CD4-positive, alpha-beta T cell (primary cell): ENCODE results near the gene PROX2. TPM values are rescaled to one million over a fixed set of nuclear protein-coding genes. Genes with fewer than 3 reads are reported as not detected.

Source experiments
- ATAC-seq: fragments of 200-7000 bp; cut with Tn5 transposase; one replicate; pipeline ENCODE4 v1.10.0; 2022; ENCODE audit warnings: mild to moderate bottlenecking; ENCODE audit not compliant: poor library complexity
- CTCF ChIA-PET: fragments of 350-600 bp; sonication (Branson Sonifier 250); formaldehyde crosslinking; loops from one replicate; lab custom pipeline; 2021; ENCODE audit warnings: antibody characterized with exemption, inconsistent platforms; lab: Charles Lee
- POLR2A ChIA-PET: fragments of 350-600 bp; sonication (Branson Sonifier 250); formaldehyde crosslinking; loops from one replicate; lab custom pipeline; 2021; ENCODE audit warnings: antibody characterized with exemption, inconsistent platforms; lab: Charles Lee
- DNase-seq, 14 experiments: peaks; one replicate each; pipeline ENCODE4 v3.0.0-alpha.2; 2013 to 2020; ENCODE audit warnings: mixed read lengths in 2 of 14
- H3K27ac ChIP-seq, 2 donors: one replicate each; pipeline versions ENCODE4 v1.5.1 to v1.7.0; 2013; ENCODE audit warnings: low read length in 2 of 2, low read depth in 1 of 2, mild to moderate bottlenecking in 1 of 2
- H3K27me3 ChIP-seq, 2 experiments: 1 replicate in 1 of 2; 2 replicates in 1 of 2; pipeline versions ENCODE4 v1.6.1 to v1.7.0; 2013; ENCODE audit warnings: low read length in 2 of 2, control low read depth in 1 of 2, mild to moderate bottlenecking in 1 of 2, moderate library complexity in 1 of 2; ENCODE audit not compliant: insufficient read depth in 2 of 2, control insufficient read depth in 1 of 2
- H3K36me3 ChIP-seq: one replicate; pipeline ENCODE4 v1.6.1; 2013; ENCODE audit warnings: low read length, control low read depth; ENCODE audit not compliant: insufficient read depth
- H3K4me1 ChIP-seq: one replicate; pipeline ENCODE4 v1.6.1; 2013; ENCODE audit warnings: low read length, control low read depth; ENCODE audit not compliant: insufficient read depth
- H3K4me3 ChIP-seq: one replicate; pipeline ENCODE4 v1.5.1; 2013; ENCODE audit warnings: mild to moderate bottlenecking, low read length, moderate library complexity
- H3K9me3 ChIP-seq, 2 experiments: 1 replicate in 1 of 2; 2 replicates in 1 of 2; pipeline versions ENCODE4 v1.6.1 to v1.7.0; 2013; ENCODE audit warnings: low read length in 2 of 2, mild to moderate bottlenecking in 2 of 2, control low read depth in 1 of 2, moderate library complexity in 1 of 2; ENCODE audit not compliant: control insufficient read depth in 1 of 2, insufficient read depth in 1 of 2
- H3K27ac Mint-ChIP-seq: one replicate; pipeline ENCODE4 v1.8.0; 2020; ENCODE audit warnings: mixed read lengths
- H3K27me3 Mint-ChIP-seq: one replicate; pipeline ENCODE4 v1.8.0; 2021; ENCODE audit warnings: mixed read lengths
- H3K36me3 Mint-ChIP-seq: one replicate; pipeline ENCODE4 v1.8.0; 2021; ENCODE audit warnings: low read depth, mixed read lengths
- H3K4me1 Mint-ChIP-seq: one replicate; pipeline ENCODE4 v1.8.0; 2021; ENCODE audit warnings: low read depth, mixed read lengths
- H3K4me3 Mint-ChIP-seq: one replicate; pipeline ENCODE4 v1.8.0; 2020; ENCODE audit warnings: mild to moderate bottlenecking, mixed read lengths
- H3K9me3 Mint-ChIP-seq: one replicate; pipeline ENCODE4 v1.8.0; 2020; ENCODE audit warnings: mixed read lengths
- CTCF ChIP-seq: fragments of 200-600 bp; IDR thresholded peaks from one replicate; pipeline ENCODE4 v1.8.0; 2022; ENCODE audit warnings: antibody characterized with exemption, mild to moderate bottlenecking
- intact Hi-C, 2 experiments: fragments of 100-400 bp; cut with DNase I in 1 of 2; cut with micrococcal nuclease in 1 of 2; formaldehyde crosslinking; loops; one replicate each; pipeline versions ENCODE4 v1.15.1 to v1.9.0; 2023 to 2025; cut with DNase I, micrococcal nuclease
- total RNA-seq, 174 experiments: library from RNA in 2 of 174; stranded (reverse) in 2 of 174; gene quantifications; one replicate each; pipeline ENCODE4 v1.2.3 and lab custom pipeline; 2021 to 2026

The PROX2 gene
- total RNA-seq, 2 experiments from 2014 or later, result 0.25 TPM; not detected in 1

- TF ChIP-seq CTCF, result no peak
- no peaks in the 10 kb centered on the region for H3K36me3 ChIP-seq
- no peaks in the 10 kb centered on the region for H3K27me3 ChIP-seq
- Mint-ChIP-seq H3K27ac (no peak overlapping the region), H3K27me3 (no peaks in the 10 kb centered on the region), H3K4me3 (no peak overlapping the region), H3K36me3 (peaks cover 7% of the 10 kb centered on the region), H3K4me1 (peaks cover 6% of the 10 kb centered on the region), H3K9me3 (no peaks in the 10 kb centered on the region)
- POLR2A ChIA-PET, result interaction anchor here (0.8 to 4.2 kb wide), 7 partner anchors 11 to 97 kb away, joined by 3 to 43 read pairs (median 10); partner anchors contain the start of genes DLST and YLPM1
- intact Hi-C loops, result loop anchor here (5.0 kb wide), 2 partner anchors 87 to 442 kb away; no protein-coding TSS in a partner anchor
- no peak overlapping the region for H3K27ac ChIP-seq
- ATAC-seq (no peak), DNase-seq (no peak)
- H3K4me1 ChIP-seq, result peaks cover 7% of the 10 kb centered on the region
- no peak overlapping the region for H3K4me3 ChIP-seq
- H3K9me3 ChIP-seq, result no peaks in the 10 kb centered on the region
- CTCF ChIA-PET, result interaction anchor here (0.8 to 8.0 kb wide), 10 partner anchors 10 to 229 kb away, joined by 3 to 160 read pairs (median 6); partner anchors contain the start of gene RPS6KL1
These were observed 16.0 kb downstream of the PROX2 start for GRCh38 chr14:74859757-74860552.

DNA sequence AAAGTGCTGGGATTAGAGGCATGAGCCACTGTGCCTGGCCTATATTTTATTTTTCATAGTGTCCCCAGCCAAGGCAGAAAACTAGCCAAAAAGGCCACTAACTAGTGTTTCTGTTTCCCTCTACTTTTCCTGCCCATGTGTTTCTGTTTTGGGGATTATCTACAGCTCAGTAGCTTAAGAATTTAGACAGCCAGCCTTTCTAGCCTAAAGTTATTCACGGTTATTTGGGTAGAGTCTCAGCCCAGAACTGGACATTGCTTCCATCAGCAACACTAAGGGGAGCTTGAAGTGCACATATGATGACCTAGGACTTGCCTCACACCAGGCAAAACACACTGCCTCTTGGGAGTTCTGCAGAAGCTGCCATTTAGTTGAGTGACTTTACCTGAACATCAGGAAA, 17.9 kb downstream of the PROX2 start:
- intact Hi-C loops, result no loop called here
- H3K4me1 Mint-ChIP-seq, result peaks cover 21% of the 10 kb centered on the region
- CTCF ChIA-PET, result interaction anchor here (8.0 kb wide), 1 partner anchor 47 kb away, joined by 160 read pairs; no protein-coding TSS in a partner anchor
- Histone ChIP-seq H3K27ac (no peak overlapping the region), H3K4me3 (no peak overlapping the region), H3K36me3 (no peaks in the 10 kb centered on the region), H3K27me3 (no peaks in the 10 kb centered on the region), H3K9me3 (no peaks in the 10 kb centered on the region), H3K4me1 (peaks cover 12% of the 10 kb centered on the region)
- no peak overlapping the region for H3K27ac Mint-ChIP-seq
- TF ChIP-seq CTCF, result no peak
- H3K9me3 Mint-ChIP-seq, result no peaks in the 10 kb centered on the region
- DNase-seq, result no peak
- POLR2A ChIA-PET, result interaction anchor here (0.7 to 1.5 kb wide), 3 partner anchors 10 to 220 kb away, joined by 3 to 5 read pairs (median 4); no protein-coding TSS in a partner anchor
- H3K36me3 Mint-ChIP-seq, result peaks cover 7% of the 10 kb centered on the region
- no peaks in the 10 kb centered on the region for H3K27me3 Mint-ChIP-seq
- ATAC-seq, result no peak
- no peak overlapping the region for H3K4me3 Mint-ChIP-seq

GRCh38 chr14:74856366-74856765, 19.6 kb downstream of the PROX2 start:
- Mint-ChIP-seq H3K36me3 (peaks cover 7% of the 10 kb centered on the region), H3K9me3 (no peaks in the 10 kb centered on the region), H3K4me3 (no peak overlapping the region), H3K27ac (no peak overlapping the region), H3K4me1 (peaks cover 31% of the 10 kb centered on the region), H3K27me3 (no peaks in the 10 kb centered on the region)
- CTCF ChIA-PET, result interaction anchor here (1.3 to 8.0 kb wide), 2 partner anchors 49 to 90 kb away, joined by 4 to 160 read pairs; no protein-coding TSS in a partner anchor
- Histone ChIP-seq H3K4me1 (peaks cover 16% of the 10 kb centered on the region), H3K36me3 (no peaks in the 10 kb centered on the region), H3K4me3 (no peak overlapping the region), H3K9me3 (no peaks in the 10 kb centered on the region), H3K27ac (no peak overlapping the region), H3K27me3 (no peaks in the 10 kb centered on the region)
- intact Hi-C loops, result no loop called here
- DNase-seq, result no peak
- TF ChIP-seq CTCF, result no peak
- no peak for ATAC-seq
- POLR2A ChIA-PET, result interaction anchor here (4.5 kb wide), 1 partner anchor 18 kb away, joined by 26 read pairs; no protein-coding TSS in a partner anchor
